Measurements from ENCODE around the gene R3HDM4. TPM values are rescaled to one million over a fixed set of nuclear protein-coding genes. Genes with fewer than 3 reads are reported as not detected.

R3HDM4 gene
- polyA plus RNA-seq, 4 donors: 39.3 to 61.2 (median 47.8) TPM

DNA sequence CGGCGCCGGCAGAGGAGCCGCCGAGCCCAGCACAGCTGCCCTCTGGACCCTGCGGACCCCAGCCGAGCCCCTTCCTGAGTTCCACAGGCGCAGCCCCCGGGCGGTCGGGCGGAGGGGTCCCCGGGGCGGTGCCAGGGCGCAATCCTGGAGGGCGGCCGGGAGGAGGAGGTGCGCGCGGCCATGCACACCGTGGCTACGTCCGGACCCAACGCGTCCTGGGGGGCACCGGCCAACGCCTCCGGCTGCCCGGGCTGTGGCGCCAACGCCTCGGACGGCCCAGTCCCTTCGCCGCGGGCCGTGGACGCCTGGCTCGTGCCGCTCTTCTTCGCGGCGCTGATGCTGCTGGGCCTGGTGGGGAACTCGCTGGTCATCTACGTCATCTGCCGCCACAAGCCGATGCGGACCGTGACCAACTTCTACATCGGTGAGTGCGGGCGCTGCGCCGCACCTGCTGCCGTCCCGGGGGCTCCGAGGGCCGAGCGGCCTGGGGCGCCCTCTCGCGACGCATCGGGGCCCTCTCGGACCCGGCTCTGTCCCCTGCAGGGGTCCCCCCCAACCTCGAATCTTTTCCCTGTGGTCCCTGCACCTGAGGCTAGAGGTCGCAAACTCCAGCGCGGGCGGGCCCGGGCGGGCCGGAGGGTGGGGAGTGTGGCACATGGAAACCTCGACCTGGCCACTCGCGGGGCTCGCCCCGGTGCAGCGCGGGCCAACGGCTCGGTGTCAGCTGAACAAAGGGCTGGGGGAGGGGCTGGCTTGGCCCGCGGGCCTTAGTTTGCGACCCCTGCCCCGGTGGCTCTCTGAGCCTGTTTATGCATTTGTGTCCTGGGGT, 4.5 kb upstream of the R3HDM4 start, which contains the start of gene KISS1R:
Gene KISS1R, plus strand, starts transcription at position 11 of the 829 bp plus-strand sequence. Its CDS starts 170 bp downstream, at position 181.
- no peak for DNase-seq (ENCODE audit: low read depth in 4 of 4, low spot score in 3 of 4)

- no peak for DNase-seq (ENCODE audit: low read depth in 4 of 4, low spot score in 3 of 4)
Measured at GRCh38 chr19:916645-917322, 3.8 kb upstream of the R3HDM4 start.

- DNase-seq (ENCODE audit: low read depth in 4 of 4, low spot score in 3 of 4): no peak
Measured at GRCh38 chr19:912181-913079, 589 bp downstream of the R3HDM4 start.

- no peak for DNase-seq (ENCODE audit: low read depth in 4 of 4, low spot score in 3 of 4)
Measured at GRCh38 chr19:911197-912033, 1.6 kb downstream of the R3HDM4 start.

DNA sequence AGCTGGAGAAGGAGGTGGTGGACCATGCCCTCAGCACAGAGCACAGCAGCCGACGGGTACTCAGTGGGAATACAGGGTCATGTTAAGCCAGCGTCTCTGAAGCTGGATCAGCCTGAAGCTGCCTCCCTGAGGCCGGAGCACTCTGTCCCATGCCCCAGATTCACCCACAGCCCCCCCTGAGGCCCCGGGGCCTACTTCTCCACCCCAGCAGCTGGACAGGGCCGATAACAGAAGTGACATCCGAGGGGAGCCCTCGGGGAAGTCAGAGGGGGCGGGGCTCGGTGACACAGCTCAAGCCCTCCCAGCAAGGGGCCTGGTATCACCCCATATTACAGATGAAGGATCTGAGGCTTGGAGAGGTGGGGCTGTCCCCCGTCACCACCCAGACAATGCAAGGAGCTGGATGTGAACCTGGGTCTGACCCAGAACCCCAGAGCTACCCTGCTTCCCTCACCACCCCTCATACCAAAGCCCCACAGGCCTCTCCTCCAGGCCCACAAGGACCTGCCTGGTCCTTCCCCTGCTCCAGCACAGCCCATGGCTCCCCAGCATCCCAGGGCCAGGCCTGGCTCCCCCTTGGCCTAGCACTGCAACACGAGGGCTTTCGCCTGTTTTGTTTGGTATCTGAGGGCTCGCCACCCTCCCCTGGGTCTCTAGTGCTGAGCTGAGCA, 5.7 kb downstream of the R3HDM4 start:
- no peak for DNase-seq (ENCODE audit: low read depth in 4 of 4, low spot score in 3 of 4)

DNA sequence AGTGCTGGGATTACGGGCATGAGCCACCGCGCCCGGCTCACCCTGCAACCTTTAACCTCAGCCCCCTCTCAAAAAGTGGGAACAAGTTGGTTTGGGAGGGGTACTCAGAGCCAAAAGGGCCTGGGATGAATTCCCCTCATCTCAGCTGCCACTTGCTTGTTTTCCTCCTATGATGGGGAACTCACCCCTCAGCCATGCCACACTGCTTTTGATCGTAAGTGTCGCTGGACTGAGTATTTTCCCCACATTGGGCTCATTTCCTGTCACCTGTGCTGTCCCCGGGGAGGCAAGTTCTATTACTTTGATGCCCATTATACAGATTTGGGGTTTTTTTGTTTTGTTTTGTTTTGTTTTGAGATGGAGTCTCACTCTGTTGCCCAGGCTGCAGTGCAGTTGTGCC, 6.5 kb downstream of the R3HDM4 start:
- DNase-seq (ENCODE audit: low read depth in 4 of 4, low spot score in 3 of 4): no peak

- no peak for DNase-seq (ENCODE audit: low read depth in 4 of 4, low spot score in 3 of 4)
Measured at GRCh38 chr19:904545-904944, 8.5 kb downstream of the R3HDM4 start.

DNA sequence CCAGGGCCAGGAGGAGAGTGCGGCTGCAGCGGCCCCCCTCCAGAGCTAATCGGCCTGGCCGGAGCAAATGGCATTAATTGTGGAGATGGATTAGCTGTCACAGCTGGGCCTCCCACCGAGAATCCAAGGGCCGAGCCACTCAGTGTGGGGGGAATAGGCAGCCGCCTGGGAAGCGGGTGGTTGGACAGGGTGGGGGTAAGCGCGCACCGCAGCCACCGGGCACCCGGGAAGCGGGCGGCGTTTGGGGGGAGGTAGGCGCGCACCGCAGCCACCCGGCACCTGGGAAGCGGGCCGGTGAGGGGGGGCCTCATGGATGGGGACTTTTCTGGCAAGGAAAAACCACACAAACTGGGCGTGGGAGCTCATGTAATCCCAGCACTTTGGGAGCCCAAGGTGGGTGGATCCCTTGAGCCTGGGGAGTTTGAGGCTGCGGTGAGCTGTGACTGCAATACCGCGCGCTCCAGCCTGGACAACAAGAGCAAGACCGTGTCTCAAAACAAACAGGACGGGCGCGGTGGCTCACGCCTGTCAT, 9.7 kb downstream of the R3HDM4 start:
- no peak for DNase-seq (ENCODE audit: low read depth in 4 of 4, low spot score in 3 of 4)

DNA sequence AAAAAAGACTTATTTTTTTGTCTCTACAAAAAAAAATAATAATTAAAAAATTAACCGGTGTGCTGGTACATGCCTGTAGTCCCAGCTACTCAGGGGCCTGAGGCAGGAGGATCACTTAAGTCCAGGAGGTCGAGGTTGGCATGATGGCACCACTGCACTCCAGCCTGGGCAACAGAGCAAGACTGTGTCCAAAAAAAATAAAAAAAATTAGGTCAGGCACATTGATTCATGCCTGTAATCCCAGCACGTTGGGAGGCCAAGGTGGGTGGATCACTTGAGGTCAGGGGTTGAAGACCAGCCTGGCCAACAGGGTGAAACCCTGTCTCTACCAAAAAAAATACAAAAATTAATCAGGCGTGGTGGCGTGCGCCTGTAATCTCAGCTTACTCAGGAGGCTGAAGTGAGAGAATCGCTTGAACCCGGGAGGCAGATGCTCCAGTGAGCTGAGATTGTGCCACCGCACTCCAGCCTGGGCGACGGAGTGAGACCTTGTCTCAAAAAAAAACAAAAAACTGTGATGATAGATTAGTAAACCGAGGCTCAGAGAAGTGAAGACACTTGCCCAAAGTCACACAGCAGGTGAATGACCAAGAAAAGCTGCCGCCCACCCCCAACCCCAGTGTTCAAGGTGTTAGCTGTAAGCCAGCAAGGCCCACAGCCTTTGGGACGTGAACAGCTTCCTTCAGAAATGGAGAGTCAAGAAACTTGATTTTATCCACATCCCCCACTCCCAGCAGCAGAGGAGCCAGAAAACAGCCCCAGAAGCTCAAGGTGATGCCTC, 10.4 kb downstream of the R3HDM4 start:
- no peak for DNase-seq (ENCODE audit: low read depth in 4 of 4, low spot score in 3 of 4)

GRCh38 chr19:902093-902370, 11.0 kb downstream of the R3HDM4 start:
- no peak for DNase-seq (ENCODE audit: low read depth in 4 of 4, low spot score in 3 of 4)

GRCh38 chr19:901216-902092, 11.6 kb downstream of the R3HDM4 start:
- DNase-seq (ENCODE audit: low read depth in 4 of 4, low spot score in 3 of 4): no peak

DNA sequence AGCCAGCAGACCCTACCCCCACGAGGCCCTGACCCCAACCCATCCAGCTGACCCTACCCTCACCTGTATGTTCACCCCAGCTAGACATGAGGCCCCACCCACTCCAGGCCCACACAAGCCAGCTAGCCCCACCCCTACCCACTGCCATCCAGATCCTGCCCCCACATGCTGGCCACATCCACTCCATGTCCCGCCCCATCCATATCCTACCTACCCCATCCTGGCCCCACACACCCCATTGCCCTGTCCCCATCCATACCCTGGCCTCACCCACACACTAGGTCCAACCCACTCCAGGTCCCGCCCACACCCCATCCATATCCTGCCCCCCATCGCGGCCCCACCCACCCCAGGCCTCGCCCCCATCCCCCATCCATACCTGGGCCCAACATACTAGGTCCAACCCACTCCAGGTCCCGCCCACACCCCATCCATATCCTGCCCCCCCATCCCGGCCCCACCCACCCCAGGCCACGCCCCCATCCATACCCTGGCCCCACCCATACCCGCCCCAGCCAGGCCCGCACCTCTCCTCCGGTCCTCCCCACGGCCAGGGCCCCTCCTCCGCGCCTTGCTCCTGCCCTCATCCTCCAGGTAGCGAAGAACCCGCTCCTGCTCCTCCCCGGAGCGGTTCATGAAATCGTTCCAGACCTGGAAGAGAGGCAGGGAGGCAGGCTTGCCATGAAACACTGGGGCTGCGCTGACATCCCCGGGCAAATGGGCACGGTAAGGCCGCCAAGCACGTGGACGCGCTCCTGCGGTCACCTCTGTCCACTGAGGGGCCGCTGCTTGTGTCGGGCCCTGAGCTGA, 12.5 kb downstream of the R3HDM4 start:
- DNase-seq (ENCODE audit: low read depth in 4 of 4, low spot score in 3 of 4): no peak

DNA sequence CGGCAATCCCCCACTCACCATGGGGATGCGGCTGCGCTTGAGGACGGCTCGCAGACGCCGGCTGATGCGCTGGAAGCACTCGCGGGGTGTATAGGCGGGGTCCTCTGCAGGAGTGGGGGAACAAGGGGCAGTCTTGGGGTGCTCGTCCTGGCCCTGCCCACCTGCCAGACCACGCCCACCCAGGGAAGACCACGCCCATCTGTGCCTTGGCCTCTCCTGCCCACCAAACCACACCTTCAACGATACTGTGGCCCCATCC, 13.0 kb downstream of the R3HDM4 start:
- no peak for DNase-seq (ENCODE audit: low read depth in 4 of 4, low spot score in 3 of 4)

GRCh38 chr19:899336-900042, 13.5 kb downstream of the R3HDM4 start:
- no peak for DNase-seq (ENCODE audit: low read depth in 4 of 4, low spot score in 3 of 4)

DNA sequence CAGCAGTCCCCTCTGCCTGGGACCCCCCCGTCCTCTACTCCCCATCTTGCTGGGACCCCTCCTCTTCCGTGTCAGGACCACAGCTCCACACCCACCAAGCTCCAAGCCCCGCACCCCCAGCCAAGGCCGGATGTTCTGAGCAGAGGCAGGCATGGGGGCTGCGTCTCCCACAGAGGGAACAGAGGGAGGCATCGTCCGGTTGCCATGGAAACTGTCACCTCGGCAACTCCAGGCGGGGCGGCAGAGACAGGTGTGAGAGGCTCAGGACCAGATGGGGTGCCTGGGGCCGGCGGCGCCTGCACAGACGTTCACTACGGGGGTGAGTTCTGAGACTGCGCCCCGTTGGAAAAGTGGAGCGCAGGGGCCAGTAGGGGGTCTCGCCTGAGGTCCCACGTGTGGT, 14.4 kb downstream of the R3HDM4 start:
- peak in 1 of 4 donors; percentile 79 for DNase-seq (ENCODE audit: low read depth in 4 of 4, low spot score in 3 of 4)

- no peak for DNase-seq (ENCODE audit: low read depth in 4 of 4, low spot score in 3 of 4)
Measured at GRCh38 chr19:897442-898039, 15.5 kb downstream of the R3HDM4 start.

All from left renal pelvis (tissue), 4 donors.